Activated naive CD4-positive, alpha-beta T cell (primary cell): ENCODE measurements around the gene OSGIN1.

Experiments used
- DNase-seq, 4 experiments: peaks; one replicate each; lab custom pipeline; 2025; lab: John Stamatoyannopoulos, UW

Gene OSGIN1

GRCh38 chr16:84003038-84003437 lies 50.0 kb downstream of the OSGIN1 start:
- DNase-seq, result no peak

- no peak for DNase-seq
These were observed 51.4 kb downstream of the OSGIN1 start for GRCh38 chr16:84004442-84004841.

- DNase-seq, result no peak
These were observed 52.4 kb downstream of the OSGIN1 start for GRCh38 chr16:84005391-84005790.

- DNase-seq, result no peak
These were observed 54.5 kb downstream of the OSGIN1 start for GRCh38 chr16:84007520-84007919.

GRCh38 chr16:84007965-84008364 lies 54.9 kb downstream of the OSGIN1 start:
- no peak for DNase-seq

- DNase-seq, result no peak
These were observed 56.2 kb downstream of the OSGIN1 start for GRCh38 chr16:84009282-84009681.

GRCh38 chr16:84013787-84014569 lies 60.9 kb downstream of the OSGIN1 start:
- DNase-seq, result peak in 2 of 4 experiments; percentile 12 to 34

- no peak for DNase-seq
These were observed 61.7 kb downstream of the OSGIN1 start for GRCh38 chr16:84014570-84015327.

- DNase-seq, result no peak
These were observed 62.4 kb downstream of the OSGIN1 start for GRCh38 chr16:84015399-84015798.
